H1 (cell line): Measurements from ENCODE around the gene CHN2. TPM values are rescaled to one million over a fixed set of nuclear protein-coding genes. Genes with fewer than 3 reads are reported as not detected.

ENCODE experiments used
- CHD7 ChIP-seq: fragments of 300-600 bp; sonication (generic); IDR thresholded peaks from 2 replicates; pipeline ENCODE4 v1.7.1; 2012; ENCODE audit warnings: low read length, moderate library complexity, mild to moderate bottlenecking, inconsistent platforms; ENCODE audit not compliant: insufficient replicate concordance
- EZH2 ChIP-seq: fragments of 200-600 bp; sonication (generic); IDR thresholded peaks from 2 replicates; pipeline ENCODE4 v1.7.1; 2012; ENCODE audit warnings: low read depth, mild to moderate bottlenecking, moderate library complexity, low read length, inconsistent platforms; ENCODE audit not compliant: severe bottlenecking
- KDM1A ChIP-seq: fragments of 200-600, 300-600 bp; sonication (generic); IDR thresholded peaks from 2 replicates; pipeline ENCODE4 v1.7.1; 2016; ENCODE audit warnings: mild to moderate bottlenecking, low read length, borderline replicate concordance
- KDM5A ChIP-seq: fragments of 200-600 bp; IDR thresholded peaks from 2 replicates; pipeline ENCODE4 v1.7.1; 2012; ENCODE audit warnings: mild to moderate bottlenecking, low read length, inconsistent platforms, mixed read lengths
- MAX ChIP-seq: IDR thresholded peaks from 2 replicates; pipeline ENCODE4 v1.6.1; 2012; ENCODE audit warnings: inconsistent platforms
- NANOG ChIP-seq: IDR thresholded peaks from 2 replicates; pipeline ENCODE4 v1.6.1; 2011; ENCODE audit warnings: low read length, low read depth, mild to moderate bottlenecking, inconsistent platforms; ENCODE audit not compliant: insufficient read depth, poor library complexity, severe bottlenecking
- RNF2 ChIP-seq: fragments of 200-900, 300-1000 bp; sonication (generic); IDR thresholded peaks from 2 replicates; pipeline ENCODE4 v1.7.1; 2016; ENCODE audit warnings: borderline replicate concordance, low read depth, mild to moderate bottlenecking, antibody characterized with exemption, low read length; ENCODE audit not compliant: poor library complexity, severe bottlenecking; ENCODE audit errors: missing control alignments
- SIN3A ChIP-seq, 2 experiments: IDR thresholded peaks in 1 of 2; conservative IDR thresholded peaks in 1 of 2; 2 replicates each; pipeline ENCODE4 v1.6.1; 2011 to 2012; ENCODE audit warnings: low read length in 2 of 2, improper control_type of control experiment in 1 of 2, low read depth in 1 of 2, mild to moderate bottlenecking in 1 of 2
- SP2 ChIP-seq: IDR thresholded peaks from 2 replicates; pipeline ENCODE4 v1.6.1; 2012; ENCODE audit warnings: mild to moderate bottlenecking, low read length, inconsistent platforms
- polyA plus RNA-seq, 7 experiments: library from polyadenylated mRNA; depleted of rRNA in 3 of 7; stranded (reverse) in 5 of 7; unstranded in 2 of 7; fragments of >200 nt in 5 of 7; fragments of 200-250 nt in 2 of 7; gene quantifications; 1 replicate in 5 of 7; 2 replicates in 1 of 7; 4 replicates in 1 of 7; pipeline versions ENCODE4 v1.2.1 to v1.2.3, GENCODE V29; 2011 to 2013; ENCODE audit warnings: missing spikeins in 2 of 7, mixed read lengths in 2 of 7
- total RNA-seq: library from RNA; stranded (reverse); fragmentation: NEBNext Ultra II Directional; extraction: Animal tissue kit (Norgen Biotek cat#: 25700); gene quantifications from 2 replicates; pipeline ENCODE4 v1.2.1, GENCODE V29; 2021

CHN2 gene
- total and polyA plus RNA-seq, 2 of the 8 experiments (the other 6 are each of a cell fraction or from before 2014, with no cell fraction given): 2.9 to 4.8 TPM

- TF ChIP-seq CHD7: no peak
- TF ChIP-seq KDM5A: no peak
- TF ChIP-seq SP2: no peak
- no peak for TF ChIP-seq RNF2
- no peak for TF ChIP-seq KDM1A
- no peak for TF ChIP-seq EZH2
- TF ChIP-seq MAX: no peak
- TF ChIP-seq SIN3A (conservative IDR thresholded peaks at IDR 0.05 in 1 of 2, IDR thresholded peaks at IDR 0.05 in 1 of 2; ENCODE audit: low read depth in 1 of 2, low read length in 2 of 2): no peak
- no peak for TF ChIP-seq NANOG
These were observed 160.8 kb downstream of the CHN2 start (continued) for GRCh38 chr7:29355388-29355787.
